Subcutaneous adipose tissue (tissue), 4 donors: ENCODE results near the gene LMAN1L. TPM values are rescaled to one million over a fixed set of nuclear protein-coding genes. Genes with fewer than 3 reads are reported as not detected.

Experiments
- total RNA-seq, 4 donors: library from RNA; depleted of rRNA; stranded (reverse); fragments of >200 nt; gene quantifications; one replicate each; pipeline ENCODE4 v1.1.0, GENCODE V29; 2016
- TF ChIP-seq, protein P1 (sequence below): fragments of 450-650 bp; IDR thresholded peaks from one replicate; pipeline ENCODE4 v1.5.1; 2016; ENCODE audit warnings: low read depth, mild to moderate bottlenecking, control low read depth, antibody characterized with exemption, moderate library complexity

Gene LMAN1L
- total RNA-seq, 4 donors from 2014 or later: not detected

DNA sequence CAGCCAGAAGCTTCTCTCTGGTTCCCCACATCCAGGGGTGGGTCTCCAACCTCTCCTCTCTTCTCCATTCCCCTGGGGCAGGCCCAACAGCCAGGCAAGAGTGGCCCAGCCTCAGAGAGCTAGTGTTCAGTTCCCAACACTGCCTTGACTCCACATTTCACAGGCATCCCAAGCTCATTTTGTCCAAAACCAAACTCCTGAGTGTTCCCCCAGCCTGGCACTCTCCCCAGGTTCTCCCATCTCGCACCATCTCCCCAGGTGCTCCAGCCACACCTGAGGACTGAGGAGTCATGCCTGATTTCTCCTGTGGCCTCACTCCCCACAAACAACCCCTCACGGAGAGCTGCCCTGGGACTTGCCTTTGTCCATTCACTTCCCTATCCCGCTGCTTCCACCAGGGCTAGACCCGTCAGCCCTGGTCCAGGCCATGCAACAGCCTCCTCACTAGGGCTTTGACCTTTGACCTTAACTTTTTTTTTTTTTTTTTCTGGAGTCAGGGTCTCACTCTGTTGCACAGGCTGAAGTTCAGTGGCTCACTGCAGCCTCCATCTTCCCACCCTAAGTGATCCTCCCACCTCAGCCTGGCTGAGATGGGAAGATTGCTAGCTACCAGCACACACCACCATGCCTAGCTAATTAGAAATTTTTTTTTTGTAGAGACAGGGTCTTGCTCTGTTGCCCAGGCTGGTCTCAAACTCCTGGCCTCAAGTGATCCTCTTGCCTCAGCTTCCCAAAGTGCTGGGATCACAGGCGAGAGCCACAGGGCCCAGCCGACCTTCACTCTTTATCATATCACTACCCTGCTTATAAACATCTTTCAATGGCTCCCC lies 34.7 kb upstream of the LMAN1L start:
- TF ChIP-seq, protein P1, sequence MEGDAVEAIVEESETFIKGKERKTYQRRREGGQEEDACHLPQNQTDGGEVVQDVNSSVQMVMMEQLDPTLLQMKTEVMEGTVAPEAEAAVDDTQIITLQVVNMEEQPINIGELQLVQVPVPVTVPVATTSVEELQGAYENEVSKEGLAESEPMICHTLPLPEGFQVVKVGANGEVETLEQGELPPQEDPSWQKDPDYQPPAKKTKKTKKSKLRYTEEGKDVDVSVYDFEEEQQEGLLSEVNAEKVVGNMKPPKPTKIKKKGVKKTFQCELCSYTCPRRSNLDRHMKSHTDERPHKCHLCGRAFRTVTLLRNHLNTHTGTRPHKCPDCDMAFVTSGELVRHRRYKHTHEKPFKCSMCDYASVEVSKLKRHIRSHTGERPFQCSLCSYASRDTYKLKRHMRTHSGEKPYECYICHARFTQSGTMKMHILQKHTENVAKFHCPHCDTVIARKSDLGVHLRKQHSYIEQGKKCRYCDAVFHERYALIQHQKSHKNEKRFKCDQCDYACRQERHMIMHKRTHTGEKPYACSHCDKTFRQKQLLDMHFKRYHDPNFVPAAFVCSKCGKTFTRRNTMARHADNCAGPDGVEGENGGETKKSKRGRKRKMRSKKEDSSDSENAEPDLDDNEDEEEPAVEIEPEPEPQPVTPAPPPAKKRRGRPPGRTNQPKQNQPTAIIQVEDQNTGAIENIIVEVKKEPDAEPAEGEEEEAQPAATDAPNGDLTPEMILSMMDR: no peak

DNA sequence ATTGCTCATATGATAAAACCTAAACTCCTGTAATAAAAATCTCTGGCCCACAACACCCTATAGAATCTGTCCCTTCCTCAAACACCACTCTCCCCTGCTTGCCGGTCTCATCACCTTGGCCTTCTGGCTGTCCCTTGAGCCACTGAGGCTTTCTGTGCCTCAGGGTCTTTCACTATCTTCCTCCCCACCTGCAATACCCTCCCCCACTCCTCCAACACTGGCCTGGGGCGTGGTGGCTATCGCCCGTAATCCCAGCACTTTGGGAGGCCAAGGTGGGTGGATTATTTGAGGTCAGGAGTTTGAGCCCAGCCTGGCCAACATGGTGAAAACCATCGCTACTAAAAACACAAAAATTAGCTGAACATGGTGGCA lies 34.0 kb upstream of the LMAN1L start:
- TF ChIP-seq, protein P1: no peak

DNA sequence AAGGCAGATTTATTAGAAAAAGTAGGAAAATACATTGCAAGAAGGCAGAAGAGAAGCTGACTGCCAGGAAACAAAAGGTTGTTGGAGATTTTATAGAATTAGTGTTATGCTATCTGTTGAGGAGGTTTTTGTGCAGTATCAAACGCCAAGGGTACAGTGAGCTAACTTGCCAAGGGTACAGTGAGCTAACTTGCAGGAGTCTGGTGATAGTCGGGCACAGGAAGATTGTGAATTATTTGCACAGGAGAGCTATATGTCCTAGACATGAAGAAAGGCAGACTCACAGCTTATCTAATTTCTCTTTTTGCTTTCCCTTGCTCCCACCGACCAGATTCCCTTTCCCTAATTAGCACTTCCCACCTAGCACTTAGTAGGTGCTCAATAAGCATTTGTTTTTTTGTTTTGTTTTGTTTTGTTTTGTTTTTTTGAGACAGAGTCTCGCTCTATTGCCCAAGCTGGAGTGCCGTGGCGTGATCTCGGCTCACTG lies 33.4 kb upstream of the LMAN1L start:
- TF ChIP-seq, protein P1: no peak

DNA sequence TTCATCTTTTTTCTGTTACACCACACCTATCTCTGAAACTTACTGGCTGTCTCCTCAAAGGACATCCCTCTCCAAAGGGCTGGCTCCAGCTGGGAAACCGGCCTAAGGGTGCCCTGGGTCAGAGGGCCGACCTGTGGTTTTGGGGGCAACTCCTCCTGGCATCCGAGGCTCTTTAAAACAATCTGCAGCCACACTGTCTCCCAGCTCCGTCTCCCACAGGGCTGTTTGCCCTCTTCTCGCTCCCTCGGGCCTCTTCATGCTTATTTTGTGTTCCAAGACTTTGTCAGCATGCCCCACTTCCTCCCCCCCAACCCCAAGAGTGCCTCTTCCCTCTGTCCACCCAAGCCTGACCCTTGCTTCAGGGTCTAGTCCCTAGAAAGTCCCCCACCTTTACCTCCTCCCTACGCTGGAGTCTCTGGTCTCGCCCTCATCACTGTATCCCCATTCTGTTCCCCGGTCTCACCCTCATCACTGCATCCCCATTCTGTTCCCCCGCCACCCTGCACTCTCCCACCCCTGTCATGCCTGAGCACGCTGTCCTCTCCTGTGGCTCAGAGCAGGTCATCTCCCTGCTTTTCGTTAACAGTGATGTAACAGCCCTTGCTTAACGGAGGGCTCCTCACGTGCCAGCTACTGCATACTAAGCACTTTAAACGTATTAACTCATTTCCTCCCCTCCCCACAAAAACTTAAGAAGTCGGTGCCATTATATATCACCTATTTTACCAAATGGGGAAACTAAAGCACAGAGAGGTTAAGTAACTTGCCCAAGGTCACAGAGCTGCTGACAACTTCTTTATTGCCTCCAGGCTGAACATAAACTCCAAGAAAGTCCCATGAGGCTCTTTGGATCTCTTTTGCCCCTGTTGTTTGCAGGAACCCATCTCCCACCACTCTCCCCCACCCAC lies 31.9 kb upstream of the LMAN1L start:
- TF ChIP-seq, protein P1: no peak

DNA sequence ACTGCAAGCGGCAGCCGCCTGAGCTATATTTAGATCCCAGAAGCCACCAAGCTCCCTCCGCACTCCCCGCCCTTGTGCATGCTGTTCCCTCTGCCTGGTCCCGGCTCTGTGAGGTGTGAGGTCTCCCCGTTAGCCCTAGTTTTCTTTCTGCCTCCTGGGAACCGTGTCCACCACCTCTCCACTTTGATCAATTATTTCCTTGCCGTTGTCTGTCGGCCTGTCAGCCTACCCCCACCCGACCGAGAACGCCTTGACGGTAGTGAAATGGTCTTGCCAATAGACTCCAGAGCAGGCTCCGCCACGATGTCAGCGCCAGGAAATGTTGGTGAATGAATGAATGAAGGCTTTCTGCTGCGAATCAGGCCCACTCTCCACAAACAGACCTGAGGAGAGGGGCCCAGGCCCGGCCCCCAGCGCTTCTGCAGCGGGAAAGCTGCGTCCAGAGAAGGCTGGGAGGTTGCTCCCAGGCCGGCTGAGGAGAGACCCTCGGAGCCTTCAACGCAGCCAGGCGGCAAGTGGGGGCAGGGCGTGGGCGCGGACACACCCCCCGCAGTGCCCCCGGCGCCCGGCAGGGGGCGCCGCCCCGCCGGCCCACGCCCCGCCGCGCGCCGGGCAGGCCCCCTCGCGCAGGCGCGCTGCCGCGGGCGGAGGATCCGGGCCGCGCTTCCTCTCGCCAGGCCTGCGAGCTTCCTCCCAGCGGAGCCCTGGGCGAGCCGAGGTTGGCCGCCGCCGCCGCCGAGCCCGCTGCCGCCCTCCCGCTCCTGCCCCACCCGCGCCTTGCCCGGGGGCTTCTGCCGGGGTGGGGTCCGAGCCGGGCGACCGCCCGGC lies 31.0 kb upstream of the LMAN1L start, which contains the start of gene CSK:
Gene CSK, plus strand, starts transcription at position 650 of the 828 bp plus-strand sequence. CDS start 16,218 bp downstream, outside the sequence.
- TF ChIP-seq, protein P1: no peak

DNA sequence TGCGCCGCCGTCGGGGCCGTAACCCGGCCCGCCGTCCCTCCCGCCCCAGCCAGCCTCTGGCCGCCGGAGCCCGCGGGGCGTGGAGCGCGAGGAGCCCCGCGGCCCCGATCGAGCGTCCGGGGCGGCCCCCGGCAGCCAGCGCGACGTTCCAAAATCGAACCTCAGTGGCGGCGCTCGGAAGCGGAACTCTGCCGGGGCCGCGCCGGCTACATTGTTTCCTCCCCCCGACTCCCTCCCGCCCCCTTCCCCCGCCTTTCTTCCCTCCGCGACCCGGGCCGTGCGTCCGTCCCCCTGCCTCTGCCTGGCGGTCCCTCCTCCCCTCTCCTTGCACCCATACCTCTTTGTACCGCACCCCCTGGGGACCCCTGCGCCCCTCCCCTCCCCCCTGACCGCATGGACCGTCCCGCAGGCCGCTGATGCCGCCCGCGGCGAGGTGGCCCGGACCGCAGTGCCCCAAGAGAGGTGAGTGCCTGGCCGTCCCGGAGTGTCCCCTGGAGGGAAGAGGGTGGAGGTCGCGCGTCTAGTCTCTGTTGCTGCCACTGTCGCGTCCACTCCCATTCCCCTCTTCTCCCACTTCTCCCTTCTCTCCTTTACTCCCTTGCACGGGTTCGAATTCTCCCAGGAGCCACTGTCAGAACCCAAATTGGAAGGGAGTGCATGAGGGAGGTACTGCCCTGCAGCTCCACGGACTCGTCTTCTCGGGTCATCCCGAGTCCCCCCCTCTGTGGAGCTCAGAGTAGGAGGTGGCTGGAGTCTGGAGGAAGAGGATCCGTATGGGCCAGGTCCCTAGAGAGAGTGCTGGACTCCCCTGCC lies 30.2 kb upstream of the LMAN1L start:
- TF ChIP-seq, protein P1: no peak
